PC-3 (cell line): ENCODE data around the gene APLP1. TPM values are rescaled to one million over a fixed set of nuclear protein-coding genes. Genes with fewer than 3 reads are reported as not detected.

Experiments
- ATAC-seq: fragments of 200-7000 bp; cut with Tn5 transposase; 2 replicates; pipeline ENCODE4 v1.9.1; 2020; ENCODE audit warnings: mild to moderate bottlenecking, moderate library complexity
- BruUV-seq: library from RNA; stranded (reverse); fragments of 400-500 nt; replicated peaks from 2 replicates; lab custom pipeline; 2021; lab: Mats Ljungman, UMichigan
- CTCF ChIA-PET: fragments of 300-600 bp; sonication (Branson Sonifier 250); formaldehyde crosslinking; loops from one replicate; lab custom pipeline; 2022; ENCODE audit warnings: antibody characterized with exemption; lab: Charles Lee
- POLR2A ChIA-PET: fragments of 300-600 bp; sonication (Branson Sonifier 250); formaldehyde crosslinking; loops from one replicate; lab custom pipeline; 2022; ENCODE audit warnings: antibody characterized with exemption; ENCODE audit not compliant: unreplicated experiment; lab: Charles Lee
- DNase-seq: peaks from one replicate; pipeline ENCODE4 v3.0.0-alpha.2; 2015
- H2AFZ ChIP-seq: fragments of 300-600 bp; sonication (generic); 2 replicates; pipeline ENCODE4 v1.6.0; 2016; ENCODE audit warnings: antibody characterized with exemption, low read length
- H3F3A ChIP-seq: fragments of 300-600 bp; sonication (generic); one replicate; pipeline ENCODE4 v1.6.0; 2017; ENCODE audit warnings: antibody characterized with exemption, low read length, control low read depth, mild to moderate bottlenecking; ENCODE audit not compliant: unreplicated experiment
- H3K27ac ChIP-seq: fragments of 300-600 bp; sonication (generic); 2 replicates; pipeline ENCODE4 v1.5.1; 2016; ENCODE audit warnings: mild to moderate bottlenecking, low read length
- H3K27me3 ChIP-seq: fragments of 300-600 bp; sonication (generic); 2 replicates; pipeline ENCODE4 v1.6.1; 2016; ENCODE audit warnings: low read length, mixed read lengths
- H3K36me3 ChIP-seq: fragments of 300-600 bp; sonication (generic); 2 replicates; pipeline ENCODE4 v1.6.1; 2016; ENCODE audit warnings: low read depth, mixed run types, low read length, mixed read lengths
- H3K4me1 ChIP-seq: fragments of 300-600 bp; sonication (generic); 2 replicates; pipeline ENCODE4 v1.5.1; 2016; ENCODE audit warnings: low read length; ENCODE audit not compliant: insufficient read depth
- H3K4me2 ChIP-seq: fragments of 300-600 bp; sonication (generic); 2 replicates; pipeline ENCODE4 v1.6.0; 2016; ENCODE audit warnings: low read length
- H3K4me3 ChIP-seq: fragments of 300-600 bp; sonication (generic); 2 replicates; pipeline ENCODE4 v1.5.1; 2016; ENCODE audit warnings: mild to moderate bottlenecking, low read length, mixed read lengths
- H3K79me2 ChIP-seq: fragments of 300-600 bp; sonication (generic); 2 replicates; pipeline ENCODE4 v1.6.1; 2017; ENCODE audit warnings: low read length, mixed read lengths
- H3K9ac ChIP-seq: fragments of 300-600 bp; sonication (generic); 2 replicates; pipeline ENCODE4 v1.6.0; 2016; ENCODE audit warnings: mild to moderate bottlenecking, low read length
- H3K9me2 ChIP-seq: fragments of 300-600 bp; sonication (generic); replicated peaks from 2 replicates; pipeline ENCODE4 v1.6.1; 2016; ENCODE audit warnings: mixed run types, low read length, mixed read lengths
- H3K9me3 ChIP-seq: fragments of 300-600 bp; sonication (generic); 2 replicates; pipeline ENCODE4 v1.6.1; 2016; ENCODE audit warnings: low read length, mixed read lengths
- H4K20me1 ChIP-seq: fragments of 300-600 bp; sonication (generic); 2 replicates; pipeline ENCODE4 v1.6.1; 2016; ENCODE audit warnings: low read length, mixed read lengths
- CTCF ChIP-seq: fragments of 300-600 bp; sonication (generic); conservative IDR thresholded peaks from 2 replicates; pipeline ENCODE4 v1.5.1; 2017; ENCODE audit warnings: antibody characterized with exemption, low read depth, mild to moderate bottlenecking, low read length
- EZH2 ChIP-seq: fragments of 300-600 bp; sonication (generic); IDR thresholded peaks from one replicate; pipeline ENCODE4 v1.6.1; 2017; ENCODE audit warnings: antibody characterized with exemption, mild to moderate bottlenecking, low read length; ENCODE audit not compliant: unreplicated experiment
- EZH2phosphoT487 ChIP-seq: fragments of 300-600 bp; sonication (generic); IDR thresholded peaks from 2 replicates; pipeline ENCODE4 v1.6.1; 2018; ENCODE audit warnings: mild to moderate bottlenecking, antibody characterized with exemption, low read length, borderline replicate concordance
- intact Hi-C: fragments of 100-400 bp; cut with micrococcal nuclease; formaldehyde crosslinking; loops from 2 replicates; pipeline ENCODE4 v1.9.0; 2023
- total RNA-seq: library from RNA; depleted of rRNA; stranded (reverse); fragments of >200 nt; gene quantifications from 2 replicates; pipeline ENCODE4 v1.2.3, GENCODE V29; 2014

Gene APLP1
- total RNA-seq, 1 experiment from 2014 or later = 21.1 TPM

GRCh38 chr19:35894342-35894741 lies 26.0 kb downstream of the APLP1 start:
- Histone ChIP-seq H3K27ac (no peak overlapping the region), H3K9me3 (no peaks in the 10 kb centered on the region), H4K20me1 (no peaks in the 10 kb centered on the region), H3K4me1 (no peaks in the 10 kb centered on the region; the same call in 1 of the 2 replicates), H3K27me3 (no peaks in the 10 kb centered on the region), H3K9me2 (no peaks in the 10 kb centered on the region), H2AFZ (no peak overlapping the region), H3K4me2 (no peak overlapping the region), H3K9ac (no peak overlapping the region), H3F3A (no peaks in the 10 kb centered on the region), H3K4me3 (no peak overlapping the region), H3K79me2 (peaks cover 15% of the 10 kb centered on the region), H3K36me3 (peaks cover 3% of the 10 kb centered on the region; the same call in 1 of the 2 replicates)
- intact Hi-C loops = no loop called here
- no peak for ATAC-seq
- no peak for TF ChIP-seq EZH2
- TF ChIP-seq EZH2phosphoT487 = no peak
- TF ChIP-seq CTCF = no peak
- DNase-seq = no peak
- CTCF ChIA-PET = no interaction called here
- POLR2A ChIA-PET = no interaction called here
- BruUV-seq = no TSS peak

- no peaks in the 10 kb centered on the region for H3K9me3 ChIP-seq
- intact Hi-C loops = no loop called here
- 0 out of 2 replicates have a peak, but pooled peaks cover 3% of the 10 kb centered on the region for H3K36me3 ChIP-seq
- no peak overlapping the region for H3K4me2 ChIP-seq
- POLR2A ChIA-PET = no interaction called here
- DNase-seq (no peak), ATAC-seq (no peak)
- no peak overlapping the region for H2AFZ ChIP-seq
- CTCF ChIA-PET = no interaction called here
- no peaks in the 10 kb centered on the region for H3K9me2 ChIP-seq
- H4K20me1 ChIP-seq = no peaks in the 10 kb centered on the region
- peaks cover 3% of the 10 kb centered on the region; the same call in 1 of the 2 replicates for H3K4me1 ChIP-seq
- H3K79me2 ChIP-seq = peaks cover 19% of the 10 kb centered on the region
- BruUV-seq = no TSS peak
- TF ChIP-seq EZH2 = no peak
- TF ChIP-seq CTCF = no peak
- TF ChIP-seq EZH2phosphoT487 = no peak
- no peak overlapping the region for H3K9ac ChIP-seq
- H3F3A ChIP-seq = no peaks in the 10 kb centered on the region
- no peak overlapping the region for H3K4me3 ChIP-seq
- H3K27ac ChIP-seq = no peak overlapping the region
- no peaks in the 10 kb centered on the region for H3K27me3 ChIP-seq
Measured at GRCh38 chr19:35895911-35896642, 27.7 kb downstream of the APLP1 start.

- Histone ChIP-seq H3K9me3 (no peaks in the 10 kb centered on the region), H3K27ac (no peak overlapping the region), H3K9me2 (no peaks in the 10 kb centered on the region), H3K4me2 (no peak overlapping the region), H3K79me2 (peaks cover 19% of the 10 kb centered on the region), H3K9ac (no peak overlapping the region), H4K20me1 (no peaks in the 10 kb centered on the region), H3K4me3 (no peak overlapping the region), H3F3A (no peaks in the 10 kb centered on the region), H3K27me3 (no peaks in the 10 kb centered on the region), H2AFZ (no peak overlapping the region), H3K4me1 (peaks cover 7% of the 10 kb centered on the region; the same call in 1 of the 2 replicates), H3K36me3 (0 out of 2 replicates have a peak, but pooled peaks cover 3% of the 10 kb centered on the region)
- POLR2A ChIA-PET = no interaction called here
- DNase-seq = no peak
- CTCF ChIA-PET = no interaction called here
- TF ChIP-seq EZH2 (no peak), CTCF (no peak), EZH2phosphoT487 (no peak)
- intact Hi-C loops = no loop called here
- BruUV-seq = no TSS peak
- no peak for ATAC-seq
Measured at GRCh38 chr19:35896643-35897040, 28.3 kb downstream of the APLP1 start.
